Esophagus squamous epithelium (tissue), 5 donors: ENCODE measurements around the gene OSBPL5. TPM values are rescaled to one million over a fixed set of nuclear protein-coding genes. Genes with fewer than 3 reads are reported as not detected.

Source experiments
- DNase-seq: peaks from one replicate; lab custom pipeline; 2025; lab: John Stamatoyannopoulos, UW
- H3K27ac ChIP-seq, 4 donors: fragments of 200-600 bp; sonication (generic); one replicate each; pipeline ENCODE4 v1.5.1; 2016 to 2019; ENCODE audit warnings: mild to moderate bottlenecking in 1 of 4
- H3K27me3 ChIP-seq, 4 donors: fragments of 200-600 bp; sonication (generic); 1 replicate in 3 of 4; 2 replicates in 1 of 4; pipeline versions ENCODE4 v1.5.1 to v1.6.0; 2017 to 2021; ENCODE audit warnings: antibody characterized with exemption in 1 of 4
- H3K36me3 ChIP-seq, 3 donors: fragments of 200-600 bp; sonication (generic); one replicate each; pipeline ENCODE4 v1.5.1; 2016 to 2019
- H3K4me1 ChIP-seq, 3 donors: fragments of 200-600 bp; sonication (generic); one replicate each; pipeline ENCODE4 v1.5.1; 2017 to 2019
- H3K4me3 ChIP-seq, 4 donors: fragments of 200-600 bp; sonication (generic); 1 replicate in 3 of 4; 2 replicates in 1 of 4; pipeline ENCODE4 v1.5.1; 2016 to 2019; ENCODE audit warnings: mild to moderate bottlenecking in 2 of 4, moderate library complexity in 1 of 4
- H3K9me3 ChIP-seq, 3 donors: fragments of 200-600 bp; sonication (generic); one replicate each; pipeline ENCODE4 v1.5.1; 2016 to 2019
- POLR2A ChIP-seq, 4 donors: fragments of 450-650 bp; IDR thresholded peaks; one replicate each; pipeline ENCODE4 v1.6.1; 2017; ENCODE audit warnings: antibody characterized with exemption in 4 of 4, mild to moderate bottlenecking in 4 of 4, moderate library complexity in 3 of 4
- WGBS, 2 donors: methylation state at CpG; one replicate each; pipeline ENCODE4 v1.1.5; 2018; 5-methylcytosine and 5-hydroxymethylcytosine counted together
- intact Hi-C: fragments of 100-400 bp; cut with DNase I; formaldehyde crosslinking; loops from one replicate; pipeline ENCODE4 v1.15.0; 2022
- total RNA-seq, 4 donors: library from RNA; depleted of rRNA; stranded (reverse); fragments of >200 nt; gene quantifications; one replicate each; pipeline ENCODE4 v1.1.0, GENCODE V29; 2016
- TF ChIP-seq, protein P1 (sequence below), 6 experiments: fragments of 450-650 bp in 4 of 6; fragments of 200-600 bp in 2 of 6; sonication (generic) in 2 of 6; IDR thresholded peaks; one replicate each; pipeline ENCODE4 v1.5.1; 2016 to 2019; ENCODE audit warnings: antibody characterized with exemption in 6 of 6, mild to moderate bottlenecking in 4 of 6, moderate library complexity in 4 of 6
- donor health status: DM: yes; HTN: yes; CAD: no.

Gene OSBPL5
- total RNA-seq, 4 donors from 2014 or later: 11.9 to 30.9 (median 17.9) TPM

DNA sequence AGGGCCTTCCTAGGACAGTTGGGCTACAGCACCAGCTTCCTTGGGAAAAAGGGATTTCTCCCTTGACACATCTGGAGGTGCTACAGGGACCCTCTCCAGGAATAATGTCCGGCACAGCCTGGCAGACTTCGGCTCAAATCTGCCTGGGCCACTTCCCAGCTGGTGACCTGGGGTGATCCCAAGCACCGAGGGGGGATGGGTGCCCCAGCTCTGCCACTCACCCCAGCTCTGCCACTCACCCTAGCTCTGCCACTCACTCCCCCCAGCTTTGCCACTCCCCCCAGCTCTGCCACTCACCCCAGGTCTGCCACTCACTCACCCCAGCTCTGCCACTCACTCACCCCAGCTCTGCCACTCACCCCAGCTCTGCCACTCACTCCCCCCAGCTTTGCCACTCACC lies 9.9 kb downstream of the OSBPL5 start:
- DNase-seq: no peak
- Histone ChIP-seq H3K27ac (peak overlapping the region; percentile 55 to 86 (median 83)), H3K4me3 (peak overlapping the region in 1 of 4 donors; percentile 44), H3K9me3 (no peaks in the 10 kb centered on the region), H3K4me1 (peaks cover 48 to 99% (median 56%) of the 10 kb centered on the region in 3 donors), H3K36me3 (peaks cover 0 to 19% (median 0%) of the 10 kb centered on the region in 3 donors), H3K27me3 (no peaks in the 10 kb centered on the region)
- intact Hi-C loops: no loop called here
- 78% methylated on average over 3 of the region's 3 CpGs; no CpG with 5 or more reads in 1 of the 2 donors for WGBS, 2 donors
- no peak for TF ChIP-seq POLR2A (IDR thresholded peaks at IDR 0.05)
- TF ChIP-seq, protein P1, sequence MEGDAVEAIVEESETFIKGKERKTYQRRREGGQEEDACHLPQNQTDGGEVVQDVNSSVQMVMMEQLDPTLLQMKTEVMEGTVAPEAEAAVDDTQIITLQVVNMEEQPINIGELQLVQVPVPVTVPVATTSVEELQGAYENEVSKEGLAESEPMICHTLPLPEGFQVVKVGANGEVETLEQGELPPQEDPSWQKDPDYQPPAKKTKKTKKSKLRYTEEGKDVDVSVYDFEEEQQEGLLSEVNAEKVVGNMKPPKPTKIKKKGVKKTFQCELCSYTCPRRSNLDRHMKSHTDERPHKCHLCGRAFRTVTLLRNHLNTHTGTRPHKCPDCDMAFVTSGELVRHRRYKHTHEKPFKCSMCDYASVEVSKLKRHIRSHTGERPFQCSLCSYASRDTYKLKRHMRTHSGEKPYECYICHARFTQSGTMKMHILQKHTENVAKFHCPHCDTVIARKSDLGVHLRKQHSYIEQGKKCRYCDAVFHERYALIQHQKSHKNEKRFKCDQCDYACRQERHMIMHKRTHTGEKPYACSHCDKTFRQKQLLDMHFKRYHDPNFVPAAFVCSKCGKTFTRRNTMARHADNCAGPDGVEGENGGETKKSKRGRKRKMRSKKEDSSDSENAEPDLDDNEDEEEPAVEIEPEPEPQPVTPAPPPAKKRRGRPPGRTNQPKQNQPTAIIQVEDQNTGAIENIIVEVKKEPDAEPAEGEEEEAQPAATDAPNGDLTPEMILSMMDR (IDR thresholded peaks at IDR 0.05): no peak

DNA sequence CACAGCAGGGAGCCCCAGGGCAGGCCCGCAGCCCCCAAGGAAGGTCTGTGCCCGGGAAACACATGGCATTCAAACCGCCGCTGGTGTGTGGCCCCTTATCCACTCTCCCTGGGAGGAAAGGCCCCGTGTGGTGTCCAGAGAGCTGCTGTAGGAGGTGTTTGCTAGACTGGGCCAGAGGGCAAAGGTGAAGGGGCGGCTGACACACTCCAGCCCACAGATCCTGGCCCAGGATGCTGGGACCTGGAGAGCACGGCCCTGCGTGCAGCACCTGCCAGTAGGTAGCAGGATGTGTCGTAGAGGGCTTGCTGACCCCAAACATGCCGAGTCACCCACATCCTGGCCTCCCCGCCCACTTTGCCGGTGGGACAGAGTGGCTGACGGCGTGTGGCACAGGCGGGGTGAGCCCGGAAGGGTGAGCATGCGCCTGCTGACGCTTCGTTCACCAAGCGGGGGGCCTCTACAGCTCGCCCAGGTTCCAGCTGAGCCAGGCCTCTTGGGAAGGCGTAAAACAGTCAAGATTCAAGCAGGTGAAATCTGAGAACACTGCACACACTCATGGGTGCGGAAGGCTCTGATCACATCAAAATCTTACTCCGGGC lies 11.0 kb downstream of the OSBPL5 start:
- no peak for DNase-seq
- Histone ChIP-seq H3K9me3 (no peaks in the 10 kb centered on the region), H3K27me3 (no peaks in the 10 kb centered on the region), H3K4me3 (peak overlapping the region in 1 of 4 donors; percentile 28), H3K4me1 (peaks cover 37 to 99% (median 52%) of the 10 kb centered on the region in 3 donors), H3K36me3 (peaks cover 0 to 19% (median 0%) of the 10 kb centered on the region in 3 donors), H3K27ac (peak overlapping the region; percentile 47 to 83 (median 83))
- no peak for TF ChIP-seq POLR2A (IDR thresholded peaks at IDR 0.05)
- TF ChIP-seq, protein P1 (IDR thresholded peaks at IDR 0.05): no peak
- WGBS, 2 donors: 85% methylated on average over 12 of the region's 24 CpGs; no CpG with 5 or more reads in 1 of the 2 donors
- intact Hi-C loops: no loop called here

DNA sequence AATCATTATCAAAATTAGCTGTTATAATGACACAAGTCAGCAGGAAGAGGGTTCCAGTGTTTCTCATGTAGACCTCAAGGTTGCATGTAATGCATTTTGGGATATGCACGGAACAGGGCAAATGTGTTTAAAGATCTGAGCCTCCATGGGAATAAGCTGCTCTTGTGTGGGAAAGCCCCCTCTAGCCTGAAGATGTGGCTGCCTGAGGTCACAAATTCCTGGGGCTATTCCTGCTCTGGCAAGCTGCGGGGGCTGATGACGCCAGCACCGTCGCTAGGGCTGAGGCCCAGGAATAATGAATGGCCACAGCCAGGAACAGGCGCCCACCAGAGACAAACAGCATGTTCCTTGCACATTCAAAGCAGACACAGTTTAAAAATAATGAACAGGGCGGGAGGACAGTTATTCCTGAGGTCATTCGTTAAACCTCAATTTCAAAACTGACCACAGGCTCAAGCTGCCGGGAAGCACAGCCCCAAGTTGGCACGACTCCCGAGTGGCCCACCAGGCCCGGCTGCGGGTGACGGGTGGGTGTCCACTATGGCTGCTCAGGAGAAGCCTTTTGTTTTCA lies 11.7 kb downstream of the OSBPL5 start:
- WGBS, 2 donors: 43 to 73% methylated on average over 8 to 13 of the region's 14 CpGs
- H3K27me3 ChIP-seq: no peaks in the 10 kb centered on the region
- no peak for TF ChIP-seq POLR2A (IDR thresholded peaks at IDR 0.05)
- TF ChIP-seq, protein P1 (IDR thresholded peaks at IDR 0.05): no peak
- peak overlapping the region; percentile 47 to 83 (median 83) for H3K27ac ChIP-seq
- peak overlapping the region in 1 of 4 donors; percentile 28 for H3K4me3 ChIP-seq
- H3K9me3 ChIP-seq: no peaks in the 10 kb centered on the region
- DNase-seq: no peak
- H3K36me3 ChIP-seq: peaks cover 0 to 19% (median 0%) of the 10 kb centered on the region in 3 donors
- H3K4me1 ChIP-seq: peaks cover 33 to 99% (median 47%) of the 10 kb centered on the region in 3 donors
- intact Hi-C loops: no loop called here

DNA sequence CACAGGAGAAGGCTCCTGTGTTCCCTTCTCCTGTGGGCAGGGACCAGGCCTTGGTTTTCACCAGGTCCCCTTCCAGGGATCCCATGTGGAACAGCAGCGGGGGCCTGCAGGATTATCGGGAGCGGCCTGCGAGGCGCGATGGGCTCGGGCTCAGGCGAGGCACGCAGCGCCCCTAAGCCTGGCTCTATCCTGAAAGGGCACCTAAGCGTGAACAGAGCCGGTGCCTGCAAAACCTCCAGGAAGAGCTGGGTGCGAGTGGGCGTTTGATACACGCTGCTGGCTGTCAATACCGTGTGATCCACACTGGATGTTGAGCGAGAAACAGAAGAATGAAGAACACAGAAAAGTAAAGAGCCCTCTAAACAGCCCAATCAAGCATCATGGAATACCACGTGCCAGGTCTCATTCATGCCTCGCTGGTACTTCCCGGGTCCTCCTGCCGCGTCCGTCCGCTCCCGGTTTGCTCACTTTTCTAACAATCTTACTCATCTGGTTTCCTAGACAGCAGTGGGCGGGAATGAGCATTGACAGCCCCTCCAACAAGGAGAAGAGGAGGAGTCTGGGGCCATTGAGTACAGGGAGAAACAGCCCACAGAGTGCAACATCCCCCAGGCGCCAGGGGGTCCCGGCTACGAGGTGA lies 12.5 kb downstream of the OSBPL5 start:
- 67 to 82% methylated on average over 14 to 22 of the region's 29 CpGs for WGBS, 2 donors

More for the DNA sequence above, 12.5 kb downstream of the OSBPL5 start:
- H3K4me3 ChIP-seq: no peak overlapping the region
- no peak for DNase-seq
- peaks cover 29 to 99% (median 46%) of the 10 kb centered on the region in 3 donors for H3K4me1 ChIP-seq
- peak overlapping the region in 3 of 4 donors; percentile 83 for H3K27ac ChIP-seq
- H3K9me3 ChIP-seq: no peaks in the 10 kb centered on the region
- TF ChIP-seq, protein P1 (IDR thresholded peaks at IDR 0.05): no peak
- TF ChIP-seq POLR2A (IDR thresholded peaks at IDR 0.05): no peak
- peaks cover 0 to 21% (median 0%) of the 10 kb centered on the region in 3 donors for H3K36me3 ChIP-seq
- H3K27me3 ChIP-seq: no peaks in the 10 kb centered on the region
- intact Hi-C loops: no loop called here
